Lung (tissue), 12 donors: ENCODE measurements around the gene NFIA. TPM values are rescaled to one million over a fixed set of nuclear protein-coding genes. Genes with fewer than 3 reads are reported as not detected.

ENCODE experiments used
- ATAC-seq: fragments of 200-7000 bp; cut with Tn5 transposase; one replicate; pipeline ENCODE4 v1.9.1; 2020; ENCODE audit warnings: moderate number of reproducible peaks; ENCODE audit not compliant: insufficient read depth, low FRiP score
- DNase-seq, 3 donors: peaks; one replicate each; pipeline ENCODE4 v3.0.0-alpha.2; 2013 to 2017
- H3K27ac ChIP-seq, 2 donors: one replicate each; pipeline ENCODE4 v1.5.1; 2013; ENCODE audit warnings: mild to moderate bottlenecking in 2 of 2, moderate library complexity in 2 of 2, control low read depth in 1 of 2, inconsistent platforms in 1 of 2, low read depth in 1 of 2, low read length in 1 of 2
- H3K27me3 ChIP-seq, 3 donors: one replicate each; pipeline ENCODE4 v1.5.1; 2013; ENCODE audit warnings: low read length in 2 of 3; ENCODE audit not compliant: control insufficient read depth in 3 of 3, insufficient read depth in 3 of 3
- H3K36me3 ChIP-seq, 4 donors: one replicate each; pipeline ENCODE4 v1.5.1; 2013; ENCODE audit warnings: low read length in 4 of 4, mild to moderate bottlenecking in 1 of 4, moderate library complexity in 1 of 4; ENCODE audit not compliant: control insufficient read depth in 4 of 4, insufficient read depth in 4 of 4
- H3K4me1 ChIP-seq, 5 donors: one replicate each; pipeline ENCODE4 v1.5.1; 2013; ENCODE audit warnings: low read length in 5 of 5, mild to moderate bottlenecking in 2 of 5, moderate library complexity in 1 of 5; ENCODE audit not compliant: control insufficient read depth in 5 of 5, insufficient read depth in 5 of 5
- H3K4me3 ChIP-seq: one replicate; pipeline ENCODE4 v1.5.1; 2013; ENCODE audit warnings: mild to moderate bottlenecking, control low read depth, moderate library complexity
- H3K9ac ChIP-seq, 2 donors: one replicate each; pipeline ENCODE4 v1.5.1; 2013; ENCODE audit warnings: low read length in 2 of 2, control low read depth in 1 of 2; ENCODE audit not compliant: insufficient read depth in 1 of 2
- H3K9me3 ChIP-seq, 4 donors: one replicate each; pipeline ENCODE4 v1.5.1; 2013; ENCODE audit warnings: low read length in 3 of 4, mild to moderate bottlenecking in 1 of 4, moderate library complexity in 1 of 4; ENCODE audit not compliant: control insufficient read depth in 4 of 4, insufficient read depth in 3 of 4
- CTCF ChIP-seq: IDR thresholded peaks from 2 replicates; pipeline ENCODE4 v1.5.1; 2012; ENCODE audit warnings: mild to moderate bottlenecking; ENCODE audit errors: control extremely low read depth, extremely low read depth
- WGBS, 2 donors: extraction: QIAGEN DNeasy Blood & Tissue Kit; methylation state at CpG; one replicate each; pipeline ENCODE4 v1.1.7; 2013; 5-methylcytosine and 5-hydroxymethylcytosine counted together
- polyA plus RNA-seq, 2 donors: library from polyadenylated mRNA; stranded (reverse); fragments of 200-250 nt; gene quantifications; one replicate each; pipeline ENCODE4 v1.2.1, GENCODE V29; 2013
- total RNA-seq, 2 donors: library from RNA; depleted of rRNA in 1 of 2; stranded (reverse); fragments of >200 nt in 1 of 2; gene quantifications; one replicate each; pipeline ENCODE4 v1.2.1, GENCODE V29; 2014 to 2021
- donor health status: control.
- donor health status: control.
- donor health status: Bipolar disorder and iron deficiency.
- donor health status: healthy.
- donor health status: DM: yes; HTN: yes; CAD: no.

NFIA gene
- total and polyA plus RNA-seq, 4 donors, result 3.0 to 63.4 (median 34.2) TPM

- Histone ChIP-seq H3K9me3 (no peaks in the 10 kb centered on the region), H3K4me1 (peaks cover 0 to 1% (median 0%) of the 10 kb centered on the region in 5 donors), H3K36me3 (no peaks in the 10 kb centered on the region), H3K9ac (no peak overlapping the region), H3K27me3 (no peaks in the 10 kb centered on the region), H3K4me3 (no peak overlapping the region), H3K27ac (no peak overlapping the region)
- ATAC-seq, result no peak
- 83 to 93% methylated on average over 8 of the region's 8 CpGs for WGBS, 2 donors
- TF ChIP-seq CTCF, result no peak
- DNase-seq, result no peak
These were observed 416.0 kb downstream of the NFIA start for GRCh38 chr1:61498342-61498741.

GRCh38 chr1:61501971-61502916 is 419.9 kb downstream of the NFIA start:
- 49 to 68% methylated on average over 12 of the region's 12 CpGs for WGBS, 2 donors
- Histone ChIP-seq H3K4me3 (no peak overlapping the region), H3K27me3 (no peaks in the 10 kb centered on the region), H3K9ac (no peak overlapping the region), H3K4me1 (peaks cover 0 to 1% (median 0%) of the 10 kb centered on the region in 5 donors), H3K9me3 (no peaks in the 10 kb centered on the region), H3K36me3 (no peaks in the 10 kb centered on the region), H3K27ac (no peak overlapping the region)
- no peak for ATAC-seq
- no peak for TF ChIP-seq CTCF
- DNase-seq, result no peak

- Histone ChIP-seq H3K9me3 (peaks cover 0 to 2% (median 0%) of the 10 kb centered on the region in 4 donors), H3K4me1 (peaks cover 0 to 1% (median 0%) of the 10 kb centered on the region in 5 donors), H3K4me3 (no peak overlapping the region), H3K27me3 (no peaks in the 10 kb centered on the region), H3K27ac (no peak overlapping the region), H3K9ac (no peak overlapping the region), H3K36me3 (no peaks in the 10 kb centered on the region)
- WGBS, 2 donors, result 91 to 93% methylated on average over 1 of the region's 1 CpG
- DNase-seq (no peak), ATAC-seq (no peak)
- TF ChIP-seq CTCF, result no peak
These were observed 421.9 kb downstream of the NFIA start for GRCh38 chr1:61504305-61504704.
